COLO829 (cell line): ENCODE measurements around the gene YPEL2.
"Not testable (repeated sequence)": the region's sequence is repeated elsewhere in the genome, so short reads cannot be mapped to it uniquely, and the experiment has no call there.

Experiments
- DNase-seq: peaks from one replicate; pipeline ENCODE4 v3.0.0; 2012; ENCODE audit warnings: low spot score

Gene YPEL2

GRCh38 chr17:59377410-59377809 is 46.0 kb downstream of the YPEL2 start:
- no peak for DNase-seq

- no peak for DNase-seq
Measured at GRCh38 chr17:59378675-59379074, 47.2 kb downstream of the YPEL2 start.

DNA sequence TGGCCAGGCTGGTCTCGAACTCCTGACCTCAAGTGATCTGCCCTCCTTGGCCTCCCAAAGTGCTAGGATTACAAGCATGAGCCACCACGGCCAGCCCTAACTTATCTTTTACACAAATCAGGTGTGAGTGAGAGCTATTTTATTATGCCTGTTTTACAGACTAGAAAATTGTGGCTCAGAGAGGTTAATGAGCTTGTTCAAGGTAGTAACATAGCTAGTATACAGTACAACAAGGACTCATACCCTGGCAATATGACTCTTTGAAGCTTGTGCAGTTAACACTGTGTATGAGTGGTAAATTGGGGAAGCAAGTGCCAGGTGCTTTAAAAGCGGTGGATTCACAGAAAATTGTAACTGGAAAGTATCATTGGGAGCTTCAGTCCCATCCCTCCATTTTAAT is 49.0 kb downstream of the YPEL2 start:
- DNase-seq: no peak

GRCh38 chr17:59381716-59382570 is 50.5 kb downstream of the YPEL2 start:
- DNase-seq: no peak

DNA sequence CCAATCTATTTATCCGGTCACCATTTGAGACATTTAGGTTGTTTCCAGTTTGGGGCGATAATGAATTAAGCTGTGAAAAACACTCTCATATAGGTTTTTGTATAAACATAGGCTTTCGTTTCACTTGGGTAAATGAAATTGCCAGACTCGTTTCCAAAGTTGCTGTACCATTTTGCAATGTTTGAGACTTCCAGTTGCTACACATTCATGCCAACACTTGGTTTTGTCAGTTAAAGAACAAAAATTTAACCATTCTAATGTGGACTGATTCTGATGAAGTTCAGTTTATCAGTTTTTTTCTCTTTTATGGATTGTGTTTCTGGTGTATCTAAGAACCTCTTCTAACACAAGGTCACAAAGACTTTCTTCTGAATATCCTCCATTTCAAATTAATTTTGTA is 52.4 kb downstream of the YPEL2 start:
- DNase-seq: no peak

DNA sequence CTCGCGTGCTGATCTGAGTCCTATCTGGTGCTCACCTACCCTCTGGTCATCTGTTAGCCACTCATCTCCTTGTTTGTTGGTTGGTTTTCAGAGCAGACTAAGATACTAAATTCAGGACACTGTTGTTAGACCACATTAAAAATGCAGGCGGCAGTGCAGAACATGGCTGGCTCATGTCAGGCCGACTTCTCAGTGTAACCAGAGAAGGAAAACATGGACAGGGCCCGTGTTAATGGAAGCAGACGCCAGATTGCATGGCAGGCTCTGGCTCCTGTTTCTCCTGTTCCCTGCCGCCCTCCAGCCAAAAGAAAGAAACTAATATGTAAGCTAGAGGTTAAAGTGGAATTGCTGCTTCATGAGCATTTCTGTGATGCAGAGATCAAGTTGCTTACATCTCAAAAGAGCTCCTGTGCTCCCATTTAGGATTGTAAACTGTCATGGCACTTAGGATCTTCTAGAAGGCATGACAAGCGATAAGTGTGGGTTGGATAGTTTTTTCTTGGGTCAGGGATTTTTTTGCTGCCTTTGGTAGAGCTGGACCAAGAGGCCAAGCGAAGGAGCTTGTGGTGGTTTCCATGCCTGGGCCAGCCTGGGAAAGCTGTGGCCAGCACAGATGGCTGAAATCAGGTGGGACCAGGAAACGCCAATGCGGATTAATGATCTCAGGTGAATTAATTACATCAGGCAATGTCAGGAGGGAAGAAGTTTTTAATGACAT is 56.1 kb downstream of the YPEL2 start:
- no peak for DNase-seq

DNA sequence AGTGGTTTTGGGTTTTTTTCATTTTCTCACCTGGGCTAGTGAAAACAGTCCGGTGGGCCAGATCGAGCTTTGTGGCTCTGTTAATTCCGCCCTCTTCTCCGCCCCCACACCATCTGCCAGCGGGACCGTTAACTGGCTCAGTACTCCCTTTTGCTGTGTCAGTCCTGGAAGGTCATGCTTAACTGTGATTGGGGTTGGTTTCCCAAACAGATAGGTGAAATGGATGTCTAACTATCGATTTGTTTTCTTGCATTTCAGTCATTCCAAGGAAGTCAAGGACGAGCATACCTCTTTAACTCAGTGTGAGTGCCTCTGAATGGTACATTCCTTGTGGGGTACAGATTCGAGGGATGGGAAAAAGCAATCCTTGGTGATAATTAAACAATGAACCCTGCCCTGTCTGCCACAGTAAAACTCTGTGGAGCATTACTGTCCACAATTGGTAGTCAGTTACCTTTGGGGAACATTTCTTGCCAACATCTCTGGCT is 56.7 kb downstream of the YPEL2 start:
- DNase-seq: no peak

GRCh38 chr17:59389066-59389465 is 57.6 kb downstream of the YPEL2 start:
- DNase-seq: no peak

DNA sequence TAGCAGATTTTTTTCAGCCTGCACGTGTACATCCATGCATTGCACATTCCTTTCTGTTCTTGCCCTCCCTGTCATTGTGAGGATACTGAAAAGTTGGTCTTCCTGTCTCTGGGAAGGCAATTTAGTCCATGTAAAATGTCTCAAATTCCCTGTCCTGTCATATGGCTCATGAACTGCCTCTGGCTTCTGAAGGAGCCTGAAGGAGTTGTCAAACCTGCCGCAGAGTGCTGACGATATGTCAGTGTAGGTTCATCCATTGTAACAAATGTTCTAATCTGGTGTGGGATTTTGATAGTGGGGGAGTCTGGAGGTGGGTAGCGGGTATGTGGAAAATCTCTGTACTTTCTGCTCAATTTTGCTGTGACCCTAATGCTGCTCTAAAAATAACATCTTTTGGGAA is 59.6 kb downstream of the YPEL2 start:
- no peak for DNase-seq

- no peak for DNase-seq
Measured at GRCh38 chr17:59392973-59393679, 61.7 kb downstream of the YPEL2 start.

GRCh38 chr17:59393742-59394410 is 62.4 kb downstream of the YPEL2 start:
- DNase-seq: not testable (repeated sequence)

DNA sequence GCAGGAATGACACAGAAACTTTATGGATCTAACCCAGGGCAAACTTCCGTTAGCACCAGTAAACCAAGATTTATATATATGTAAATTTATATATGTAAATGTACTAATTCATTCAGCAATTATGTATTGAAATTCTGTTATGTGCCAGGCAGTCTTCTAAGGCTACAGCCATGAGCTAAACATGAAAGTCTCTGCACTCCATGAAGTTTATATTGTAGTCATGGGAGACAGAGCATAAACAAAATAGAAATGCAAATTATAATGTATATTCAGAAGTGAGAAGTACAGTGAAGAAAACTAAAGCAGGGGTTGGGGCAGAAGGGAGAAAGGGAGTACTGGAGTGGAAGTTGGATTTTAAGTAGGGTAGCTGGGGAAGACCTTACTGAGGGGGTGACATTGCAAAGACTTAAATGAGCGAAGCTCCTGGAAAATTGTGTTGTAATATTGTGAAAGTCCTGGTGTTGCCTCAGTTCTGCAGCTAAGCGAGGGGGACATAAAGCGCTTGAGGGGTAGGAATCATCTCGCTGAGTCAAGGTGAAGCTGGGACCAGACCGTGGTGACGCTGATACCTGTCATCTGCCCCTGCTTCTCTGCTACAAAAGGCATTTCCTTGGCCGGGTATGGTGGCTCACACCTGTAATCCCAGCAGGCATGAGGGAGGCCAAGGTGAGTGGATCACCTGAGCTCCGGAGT is 64.8 kb downstream of the YPEL2 start:
- DNase-seq: no peak

DNA sequence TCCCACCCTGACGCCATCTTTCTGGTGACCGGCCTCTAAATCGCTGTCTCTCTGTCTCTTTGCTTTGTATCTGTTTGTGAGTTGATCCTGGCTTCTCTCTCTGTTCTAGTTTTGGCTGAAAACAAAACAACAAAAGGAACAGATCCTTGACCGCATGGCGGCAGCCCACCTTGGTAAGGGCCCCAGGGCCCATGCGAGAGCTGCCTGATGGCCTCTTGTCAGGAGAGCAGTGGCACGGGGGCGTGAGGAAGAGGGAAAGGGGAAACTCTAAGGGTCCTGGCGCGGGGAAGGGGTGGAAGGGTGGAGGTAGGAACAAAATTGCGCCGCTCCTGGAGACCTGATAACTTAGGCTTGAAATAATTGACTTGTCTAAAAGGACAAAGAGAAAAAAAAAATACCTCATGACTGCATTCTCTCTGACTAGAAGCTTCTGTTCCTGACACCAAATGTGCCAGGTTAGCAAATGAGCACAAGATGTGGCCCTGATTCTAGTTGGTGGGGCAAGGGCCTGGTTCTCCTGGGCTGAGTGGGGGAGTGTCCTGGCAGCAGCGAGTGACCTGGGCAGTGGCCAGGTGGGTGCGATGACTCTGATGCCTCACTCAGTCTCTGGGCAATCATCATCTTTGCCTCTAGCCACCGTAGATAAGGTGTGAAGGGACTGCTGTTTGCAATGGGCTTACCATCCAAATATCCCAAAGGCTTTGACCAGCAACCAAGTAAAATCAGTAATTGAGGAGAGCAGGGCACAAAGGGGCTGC is 66.0 kb downstream of the YPEL2 start:
- DNase-seq: no peak

DNA sequence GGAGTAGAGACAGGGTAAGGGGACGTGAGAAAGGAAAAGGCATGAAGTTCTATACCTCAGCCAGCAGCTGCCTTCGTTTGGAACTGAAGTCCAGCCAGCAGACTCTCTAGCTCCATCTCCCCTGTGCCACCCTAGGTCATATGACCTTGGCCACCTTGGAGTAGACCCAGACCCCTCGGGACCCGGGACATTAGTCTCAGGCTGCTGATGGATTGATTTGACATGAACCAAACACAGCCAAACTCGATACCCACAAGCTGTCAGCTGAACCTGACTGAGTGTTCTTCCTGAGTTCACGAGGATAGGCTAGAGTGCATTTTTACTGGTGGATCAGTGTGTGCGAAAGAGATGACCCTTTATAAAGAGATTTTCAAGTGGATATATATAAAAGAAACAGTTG is 68.5 kb downstream of the YPEL2 start:
- no peak for DNase-seq

DNA sequence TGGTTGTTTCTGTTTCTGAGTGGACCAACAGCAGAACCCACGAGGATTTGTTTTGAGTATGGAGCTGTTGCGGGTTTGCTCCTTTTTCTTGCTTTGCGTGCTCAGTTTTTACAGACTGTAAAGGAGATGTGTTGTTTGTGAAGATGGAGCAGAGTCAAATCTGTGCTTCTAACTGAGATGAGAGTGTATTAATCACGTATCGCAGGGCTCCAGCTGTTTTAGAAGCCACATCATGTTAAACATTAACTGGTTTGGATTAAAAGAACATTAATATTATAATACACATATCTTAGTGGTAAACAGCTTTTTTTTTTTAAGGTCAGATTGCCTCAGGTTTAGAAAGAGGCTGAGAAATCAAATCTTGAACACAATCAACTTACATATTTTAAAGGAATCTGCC is 69.4 kb downstream of the YPEL2 start:
- no peak for DNase-seq

- no peak for DNase-seq
Measured at GRCh38 chr17:59401274-59401673, 69.8 kb downstream of the YPEL2 start.

- DNase-seq: peak; percentile 69
Measured at GRCh38 chr17:59401725-59402124, 70.3 kb downstream of the YPEL2 start.

- no peak for DNase-seq
Measured at GRCh38 chr17:59402760-59403159, 71.3 kb downstream of the YPEL2 start.

GRCh38 chr17:59404471-59404870 is 73.0 kb downstream of the YPEL2 start:
- DNase-seq: no peak

GRCh38 chr17:59405944-59406705 is 74.7 kb downstream of the YPEL2 start:
- DNase-seq: no peak
